GM23248 (cell line): Measurements from ENCODE around the gene ST8SIA1. TPM values are rescaled to one million over a fixed set of nuclear protein-coding genes. Genes with fewer than 3 reads are reported as not detected.

Experiments used
- DNase-seq: peaks from one replicate; pipeline ENCODE4 v3.0.0-alpha.2; 2015
- H2AFZ ChIP-seq: fragments of 200-600 bp; sonication (generic); 2 replicates; pipeline ENCODE4 v1.6.1; 2016; ENCODE audit warnings: antibody characterized with exemption
- H3F3A ChIP-seq: fragments of 200-600 bp; sonication (generic); 2 replicates; pipeline ENCODE4 v1.6.1; 2016; ENCODE audit warnings: mild to moderate bottlenecking, antibody characterized with exemption, mixed run types; ENCODE audit not compliant: insufficient read depth
- H3K27ac ChIP-seq: fragments of 200-600 bp; sonication (generic); 2 replicates; pipeline ENCODE4 v1.5.1; 2016; ENCODE audit warnings: mild to moderate bottlenecking
- H3K27me3 ChIP-seq: fragments of 200-600 bp; sonication (generic); replicated peaks from 2 replicates; pipeline ENCODE4 v1.6.1; 2016; ENCODE audit warnings: mild to moderate bottlenecking; ENCODE audit not compliant: insufficient read depth
- H3K36me3 ChIP-seq: fragments of 200-600 bp; sonication (generic); 2 replicates; pipeline ENCODE4 v1.6.1; 2016; ENCODE audit warnings: low read depth, mild to moderate bottlenecking
- H3K4me1 ChIP-seq: fragments of 200-600 bp; sonication (generic); 2 replicates; pipeline ENCODE4 v1.6.1; 2016; ENCODE audit warnings: mild to moderate bottlenecking; ENCODE audit not compliant: insufficient read depth
- H3K4me2 ChIP-seq: fragments of 200-600 bp; sonication (generic); one replicate; pipeline ENCODE4 v1.6.1; 2016; ENCODE audit warnings: mild to moderate bottlenecking; ENCODE audit not compliant: unreplicated experiment
- H3K4me3 ChIP-seq: fragments of 200-600 bp; sonication (generic); 2 replicates; pipeline ENCODE4 v1.5.1; 2016; ENCODE audit warnings: mild to moderate bottlenecking
- H3K79me2 ChIP-seq: fragments of 200-600 bp; sonication (generic); 2 replicates; pipeline ENCODE4 v1.6.1; 2016; ENCODE audit warnings: mild to moderate bottlenecking; ENCODE audit not compliant: insufficient read depth
- H3K9ac ChIP-seq: fragments of 200-600 bp; sonication (generic); 2 replicates; pipeline ENCODE4 v1.6.1; 2016; ENCODE audit warnings: mild to moderate bottlenecking
- H3K9me2 ChIP-seq: fragments of 200-600 bp; sonication (generic); 2 replicates; pipeline ENCODE4 v1.6.1; 2016; ENCODE audit warnings: mixed run types, mild to moderate bottlenecking, moderate library complexity; ENCODE audit not compliant: insufficient read depth
- H3K9me3 ChIP-seq: fragments of 200-600 bp; sonication (generic); one replicate; pipeline ENCODE4 v1.6.1; 2017; ENCODE audit warnings: low read depth
- H4K20me1 ChIP-seq: fragments of 200-600 bp; sonication (generic); 2 replicates; pipeline ENCODE4 v1.6.0; 2016; ENCODE audit not compliant: insufficient read depth
- EZH2 ChIP-seq: fragments of 200-600 bp; sonication (generic); IDR thresholded peaks from 2 replicates; pipeline ENCODE4 v1.6.1; 2018; ENCODE audit warnings: antibody characterized with exemption, mild to moderate bottlenecking; ENCODE audit not compliant: insufficient read depth, poor library complexity, severe bottlenecking
- EZH2phosphoT487 ChIP-seq: fragments of 200-600 bp; sonication (generic); IDR thresholded peaks from 2 replicates; pipeline ENCODE4 v1.6.1; 2018; ENCODE audit warnings: antibody characterized with exemption, moderate library complexity, mild to moderate bottlenecking, low read depth; ENCODE audit not compliant: insufficient read depth
- WGBS, 2 experiments: methylation state at CpG; one replicate each; pipeline ENCODE4 v1.1.6; 2015 to 2017; ENCODE audit warnings: low lambda C conversion rate in 2 of 2, low coverage in 1 of 2; ENCODE audit errors: missing lambda C conversion rate in 2 of 2; 5-methylcytosine and 5-hydroxymethylcytosine counted together
- in situ Hi-C: fragments of 300-500 bp; cut with MboI; formaldehyde crosslinking; loops from 2 replicates; pipeline ENCODE4 v1.15.0; 2020
- polyA plus RNA-seq: library from polyadenylated mRNA; unstranded; fragments of >200 nt; fragmentation: Nextera tagmentation; extraction: Ambion mirVana; gene quantifications from 2 replicates; pipeline ENCODE4 v1.2.1, GENCODE V29; 2016
- total RNA-seq: library from RNA; depleted of rRNA; stranded (reverse); fragments of >200 nt; shearing (Covaris generic); gene quantifications from 2 replicates; pipeline ENCODE4 v1.2.3, GENCODE V29; 2014

Gene ST8SIA1
- total and polyA plus RNA-seq, 2 experiments from 2014 or later, result 0.15 TPM; not detected in 1

DNA sequence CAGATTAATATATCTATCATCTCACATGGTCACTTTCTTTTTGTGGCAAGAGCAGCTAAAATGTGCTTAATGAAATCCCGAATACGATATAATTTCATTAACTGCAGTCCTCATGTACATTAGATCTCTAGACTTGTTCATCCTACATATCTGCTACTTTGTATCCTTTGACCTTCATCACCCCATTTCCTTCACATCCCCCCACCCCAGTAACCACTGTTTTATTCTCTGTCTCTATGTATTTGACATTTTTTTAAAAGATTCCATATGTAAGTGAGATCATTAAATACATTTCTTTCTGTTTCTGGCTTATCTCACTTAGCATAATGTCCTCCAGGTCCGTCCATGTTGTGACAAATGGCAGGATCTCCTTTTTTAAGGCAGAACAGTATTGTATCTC, 23.0 kb upstream of the ST8SIA1 start:
- Histone ChIP-seq H3K79me2 (no peaks in the 10 kb centered on the region), H3K27ac (no peak overlapping the region), H2AFZ (no peak overlapping the region), H3K4me2 (no peak overlapping the region), H3K9me2 (no peaks in the 10 kb centered on the region), H3K36me3 (no peaks in the 10 kb centered on the region), H3K4me3 (no peak overlapping the region), H3K9ac (no peak overlapping the region), H3K4me1 (no peaks in the 10 kb centered on the region), H3K9me3 (no peaks in the 10 kb centered on the region), H4K20me1 (no peaks in the 10 kb centered on the region), H3F3A (no peaks in the 10 kb centered on the region), H3K27me3 (no peaks in the 10 kb centered on the region)
- in situ Hi-C loops, result no loop called here
- no peak for DNase-seq
- 44 to 47% methylated on average over 3 of the region's 3 CpGs for WGBS, 2 experiments
- TF ChIP-seq EZH2, result no peak

DNA sequence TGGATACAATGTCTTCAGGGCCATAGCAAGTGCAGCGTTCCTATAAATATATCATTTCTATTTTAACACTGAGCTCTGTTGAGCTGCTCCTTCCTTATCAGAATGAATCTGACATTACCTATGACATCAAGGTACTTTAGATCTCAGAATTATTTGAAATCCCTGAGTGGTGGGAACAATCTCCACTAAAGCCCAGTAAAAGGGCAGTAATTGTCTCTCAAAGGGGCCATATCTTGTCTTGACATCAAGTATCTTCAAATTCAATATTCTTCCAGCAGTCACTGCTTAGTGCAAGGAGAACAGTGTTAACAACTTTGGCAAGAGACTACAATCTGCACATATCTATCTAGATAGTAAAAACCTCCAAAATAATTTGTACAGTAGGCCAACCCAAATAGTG, 21.7 kb upstream of the ST8SIA1 start:
- Histone ChIP-seq H3K27ac (no peak overlapping the region), H3K79me2 (no peaks in the 10 kb centered on the region), H3K4me2 (no peak overlapping the region), H3K36me3 (no peaks in the 10 kb centered on the region), H3K9ac (no peak overlapping the region), H2AFZ (no peak overlapping the region), H3K9me2 (no peaks in the 10 kb centered on the region), H4K20me1 (no peaks in the 10 kb centered on the region), H3K9me3 (no peaks in the 10 kb centered on the region), H3K4me3 (no peak overlapping the region), H3F3A (no peaks in the 10 kb centered on the region), H3K4me1 (no peaks in the 10 kb centered on the region), H3K27me3 (no peaks in the 10 kb centered on the region)
- in situ Hi-C loops, result no loop called here
- no peak for DNase-seq
- 75 to 93% methylated on average over 1 of the region's 1 CpG for WGBS, 2 experiments
- TF ChIP-seq EZH2 (no peak), EZH2phosphoT487 (no peak)

DNA sequence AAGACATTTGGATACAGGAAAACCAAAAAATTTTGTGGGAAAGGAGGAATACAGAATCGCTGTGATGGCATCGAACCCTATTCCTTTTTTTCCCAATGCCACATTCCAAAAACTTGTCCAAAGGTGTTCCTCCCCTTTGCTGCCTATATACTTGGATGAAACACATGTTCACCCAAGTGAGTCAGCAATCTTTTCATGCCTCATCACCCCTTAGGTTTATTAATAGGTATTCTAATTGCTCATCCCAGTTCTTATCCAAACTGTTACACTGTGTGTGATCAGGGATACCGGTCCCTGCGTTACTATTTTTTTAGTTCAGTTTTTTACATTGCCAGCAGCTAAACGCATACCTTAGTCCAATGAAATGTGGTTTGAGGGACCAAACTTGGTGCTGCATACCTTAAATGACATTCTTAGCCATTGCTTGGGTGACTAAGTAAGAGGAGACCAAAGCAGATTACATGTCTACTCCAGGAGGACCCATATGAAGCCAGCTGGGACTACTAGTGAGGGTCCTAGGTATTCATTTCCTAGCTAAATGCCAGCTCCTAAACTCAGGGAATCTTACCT, 20.6 kb upstream of the ST8SIA1 start:
- no peak for DNase-seq

DNA sequence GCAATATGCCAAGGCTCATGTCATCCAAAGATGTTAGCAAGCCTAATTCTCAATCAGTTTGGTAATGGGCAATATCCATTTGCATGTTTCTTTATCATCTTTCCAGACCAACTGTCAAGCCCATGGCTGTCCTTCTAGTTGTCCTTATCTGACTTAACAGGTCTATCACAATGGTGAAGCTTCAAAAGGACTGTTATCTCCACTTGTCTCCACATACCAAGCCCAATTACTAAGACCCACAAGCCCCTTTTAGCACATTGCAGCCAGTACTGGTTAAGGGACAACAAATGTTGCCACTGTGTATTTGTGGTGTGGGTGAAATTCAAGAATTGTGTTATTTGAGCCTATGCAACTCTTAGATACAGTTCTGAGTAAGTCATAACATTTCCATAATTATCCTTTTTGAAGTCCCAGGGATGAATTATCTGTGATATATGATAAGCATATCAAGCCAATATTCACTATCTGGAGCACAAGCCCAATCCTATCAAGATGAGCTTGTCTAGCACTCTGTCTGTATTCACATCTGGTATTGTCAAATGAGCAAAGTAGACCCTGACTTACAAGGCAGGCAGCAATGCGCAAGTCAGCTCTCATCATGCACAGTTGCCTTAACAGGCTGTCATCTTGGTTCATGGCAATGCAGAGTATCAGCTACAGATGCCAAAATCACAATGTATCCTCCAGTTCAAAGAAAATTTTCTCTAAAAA, 19.3 kb upstream of the ST8SIA1 start:
- no peaks in the 10 kb centered on the region for H4K20me1 ChIP-seq
- in situ Hi-C loops, result no loop called here
- DNase-seq, result no peak
- no peaks in the 10 kb centered on the region for H3K36me3 ChIP-seq
- H3K27ac ChIP-seq, result no peak overlapping the region
- no peaks in the 10 kb centered on the region for H3K4me1 ChIP-seq
- no peaks in the 10 kb centered on the region for H3F3A ChIP-seq
- TF ChIP-seq EZH2 (no peak), EZH2phosphoT487 (no peak)
- no peak overlapping the region for H3K4me3 ChIP-seq
- no peaks in the 10 kb centered on the region for H3K9me3 ChIP-seq
- no peaks in the 10 kb centered on the region for H3K79me2 ChIP-seq
- no peak overlapping the region for H3K4me2 ChIP-seq
- H3K9me2 ChIP-seq, result no peaks in the 10 kb centered on the region
- H3K27me3 ChIP-seq, result 0 out of 2 replicates have a peak, but pooled peaks cover 4% of the 10 kb centered on the region
- H3K9ac ChIP-seq, result no peak overlapping the region
- H2AFZ ChIP-seq, result no peak overlapping the region
- 21 to 42% methylated on average over 1 of the region's 1 CpG for WGBS, 2 experiments

More for the DNA sequence above, 20.6 kb upstream of the ST8SIA1 start:
- H4K20me1 ChIP-seq, result no peaks in the 10 kb centered on the region
- no peaks in the 10 kb centered on the region for H3K9me2 ChIP-seq
- no peaks in the 10 kb centered on the region for H3K4me1 ChIP-seq
- no peak overlapping the region for H3K9ac ChIP-seq
- no peak overlapping the region for H3K27ac ChIP-seq
- H3K9me3 ChIP-seq, result no peaks in the 10 kb centered on the region
- no peak overlapping the region for H3K4me3 ChIP-seq
- WGBS, 2 experiments, result 72 to 77% methylated on average over 5 of the region's 5 CpGs
- H3F3A ChIP-seq, result no peaks in the 10 kb centered on the region
- H3K36me3 ChIP-seq, result no peaks in the 10 kb centered on the region
- in situ Hi-C loops, result no loop called here
- no peak overlapping the region for H2AFZ ChIP-seq
- no peaks in the 10 kb centered on the region for H3K79me2 ChIP-seq
- H3K27me3 ChIP-seq, result no peaks in the 10 kb centered on the region
- TF ChIP-seq EZH2, result no peak
- H3K4me2 ChIP-seq, result no peak overlapping the region
